DND-41 (cell line): ENCODE measurements around the gene INSM2.

Experiments used
- CTCF ChIP-seq: IDR thresholded peaks from 2 replicates; pipeline ENCODE4 v1.5.1; 2012; ENCODE audit warnings: borderline replicate concordance, low read length, moderate library complexity, mild to moderate bottlenecking; ENCODE audit not compliant: poor library complexity, severe bottlenecking; ENCODE audit errors: extremely low read depth
- EZH2 ChIP-seq: IDR thresholded peaks from 3 replicates; pipeline ENCODE4 v1.6.1; 2012; ENCODE audit warnings: borderline replicate concordance, low read depth, mild to moderate bottlenecking, moderate library complexity, low read length, inconsistent platforms; ENCODE audit not compliant: severe bottlenecking

- TF ChIP-seq CTCF (no peak), EZH2 (no peak)
Measured at GRCh38 chr14:35578639-35579038, 44.7 kb downstream of the INSM2 start.
